Measurements from ENCODE around the gene CCNJL.
"Not testable (repeated sequence)": the region's sequence is repeated elsewhere in the genome, so short reads cannot be mapped to it uniquely, and the experiment has no call there.

The CCNJL gene

GRCh38 chr5:160260006-160260775 is 52.2 kb downstream of the CCNJL start:
- no peak for DNase-seq

GRCh38 chr5:160259341-160259740 is 53.0 kb downstream of the CCNJL start:
- DNase-seq = no peak

DNA sequence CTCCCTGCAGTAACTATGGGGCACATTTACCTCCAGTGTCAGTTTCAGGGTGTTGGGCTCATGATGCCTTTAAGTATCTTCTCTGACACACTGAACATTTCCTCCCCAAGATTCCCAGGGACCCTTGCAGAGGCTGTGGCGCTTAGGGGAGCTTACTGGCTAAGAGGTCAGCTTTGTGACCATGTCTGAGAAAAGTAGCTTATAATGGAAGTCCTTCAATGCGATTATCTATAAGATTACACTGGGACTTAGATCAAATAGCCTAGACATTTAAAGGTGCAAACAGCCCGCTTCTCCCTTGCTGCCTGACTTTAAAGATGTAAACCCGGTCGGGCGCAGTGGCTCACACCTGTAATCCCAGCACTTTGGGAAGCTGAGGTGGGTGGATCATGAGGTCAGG is 57.7 kb downstream of the CCNJL start:
- DNase-seq = no peak

DNA sequence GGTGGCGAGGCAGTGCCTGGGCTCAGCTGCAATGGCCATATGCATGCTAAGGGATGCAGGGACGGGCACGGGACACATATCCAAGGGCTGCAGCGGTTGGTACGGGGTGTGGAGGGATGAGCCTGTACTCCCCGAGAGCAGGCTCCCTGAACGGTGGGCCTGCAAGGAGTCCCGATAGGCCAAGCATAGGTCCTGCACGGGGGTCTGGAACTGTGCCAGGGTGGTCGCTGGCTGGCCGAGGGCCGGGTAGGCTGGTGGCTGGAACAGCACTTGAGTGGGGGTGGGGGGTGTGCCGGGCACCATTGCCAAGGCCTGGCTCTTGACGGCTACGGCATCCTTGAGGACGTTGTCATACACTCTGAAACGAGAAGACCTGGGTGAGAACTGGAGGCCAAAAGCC is 58.9 kb downstream of the CCNJL start:
- no peak for DNase-seq

DNA sequence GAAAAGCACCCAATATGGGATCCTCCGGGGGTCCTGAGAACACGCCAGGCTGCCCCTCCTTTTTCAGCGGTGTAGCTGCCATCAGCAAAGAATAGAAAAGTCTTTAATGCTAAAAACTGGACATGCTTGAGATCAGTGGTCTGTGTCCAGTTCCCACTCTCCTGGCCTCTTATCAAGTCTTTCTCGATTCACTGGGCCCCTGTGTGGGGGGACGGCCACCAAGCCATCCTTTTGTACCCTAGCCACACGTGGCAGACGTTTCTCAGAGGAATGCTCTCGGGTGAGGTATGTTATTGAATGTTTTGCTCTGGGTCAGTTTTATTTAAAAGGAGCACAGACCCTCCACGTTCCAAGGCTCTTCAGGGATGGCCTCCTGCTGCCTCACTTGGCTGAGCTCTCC is 59.4 kb downstream of the CCNJL start:
- no peak for DNase-seq

DNA sequence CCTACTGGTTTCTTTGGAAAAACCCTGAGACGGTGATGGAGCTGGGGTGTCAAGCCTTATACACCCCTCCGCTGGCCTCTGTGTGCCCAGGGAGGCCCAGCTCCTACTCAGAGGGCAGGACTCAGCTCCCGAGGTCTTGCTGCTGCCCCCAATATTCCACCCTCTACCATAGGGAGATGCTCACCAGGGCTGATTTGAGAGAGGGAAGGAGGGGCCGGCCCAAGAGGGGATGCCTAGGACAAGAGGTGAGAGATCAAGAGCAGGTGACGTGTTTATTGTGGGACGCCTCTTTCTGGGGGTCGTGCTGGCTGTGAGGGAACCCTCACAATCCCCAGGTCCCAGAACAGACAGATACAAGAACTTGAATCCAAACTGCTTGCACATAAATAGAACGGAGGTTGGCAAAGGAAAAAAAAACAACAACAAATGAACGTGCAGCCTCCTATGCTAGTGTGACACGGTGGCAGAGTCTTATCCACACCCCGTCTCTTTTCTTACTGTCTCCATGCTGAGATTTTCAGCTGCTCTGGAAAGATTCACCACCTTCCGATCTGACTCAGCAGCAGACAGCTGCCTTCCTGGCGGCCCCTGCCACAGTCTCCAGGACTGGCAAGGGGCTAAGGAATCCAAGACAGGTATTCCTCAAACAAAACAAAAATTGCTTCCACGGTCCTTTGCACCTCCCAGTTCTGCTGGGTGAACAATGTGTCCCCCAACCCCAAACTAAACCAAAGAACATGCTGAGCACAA is 60.8 kb downstream of the CCNJL start:
- no peak for DNase-seq

GRCh38 chr5:160250826-160251225 is 61.5 kb downstream of the CCNJL start:
- DNase-seq = no peak

DNA sequence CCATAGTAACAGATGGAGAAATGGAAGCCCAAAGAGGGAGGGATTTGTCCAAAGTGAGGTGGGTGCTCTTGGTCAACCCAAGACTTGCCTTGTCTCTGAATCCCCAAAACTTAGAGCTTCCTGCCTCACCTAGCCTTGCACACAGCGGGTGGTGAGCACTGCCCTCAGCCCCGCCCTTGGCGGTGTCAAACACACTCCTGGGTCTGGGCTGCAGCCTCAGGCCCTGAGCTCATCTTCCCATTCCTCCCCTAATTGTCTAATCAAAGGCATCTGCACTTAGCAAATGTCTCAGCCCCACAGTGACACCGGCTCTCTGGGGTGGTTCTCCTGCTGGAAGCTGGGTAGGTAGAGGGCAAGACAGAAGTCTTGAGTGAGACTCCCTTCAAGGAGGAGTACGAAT is 62.1 kb downstream of the CCNJL start:
- no peak for DNase-seq

- DNase-seq = not testable (repeated sequence)
Observed at GRCh38 chr5:160249570-160249969, 62.8 kb downstream of the CCNJL start.

DNA sequence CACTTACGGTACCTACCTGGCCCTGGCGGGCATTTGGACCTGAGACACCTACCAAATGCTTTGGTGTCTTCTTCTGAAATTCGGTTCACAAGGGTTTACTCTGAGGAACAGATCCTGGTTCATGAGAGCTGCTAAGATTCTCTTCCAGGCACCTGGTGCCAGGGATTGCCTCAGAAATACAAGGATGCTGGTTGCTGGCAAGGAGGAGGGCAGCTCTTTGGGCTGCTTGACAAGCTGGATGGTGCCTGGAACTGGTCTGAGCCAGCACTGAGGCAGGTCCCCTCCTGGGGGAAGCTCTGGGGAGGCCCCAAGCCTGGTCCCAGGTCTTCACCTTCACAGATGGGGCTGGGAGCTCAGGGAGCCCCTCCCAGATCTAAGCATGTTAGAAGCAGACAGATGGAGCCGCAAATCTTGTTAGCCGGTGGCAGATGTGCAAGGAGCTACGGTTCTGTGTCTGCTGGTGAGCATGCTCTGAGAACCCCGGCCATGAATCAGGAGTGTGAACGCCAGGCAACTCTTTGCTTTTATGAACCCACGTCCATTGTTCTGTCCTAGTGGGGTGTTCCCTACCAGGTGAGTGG is 66.8 kb downstream of the CCNJL start:
- peak; percentile 60 for DNase-seq

- no peak for DNase-seq
Observed at GRCh38 chr5:160242145-160242544, 70.2 kb downstream of the CCNJL start.

GRCh38 chr5:160240350-160240749 is 72.0 kb downstream of the CCNJL start:
- no peak for DNase-seq

GRCh38 chr5:160237571-160238093 is 74.7 kb downstream of the CCNJL start:
- DNase-seq = no peak

GRCh38 chr5:160235731-160236130 is 76.6 kb downstream of the CCNJL start:
- DNase-seq = no peak

- DNase-seq = no peak
Observed at GRCh38 chr5:160233215-160233614, 79.1 kb downstream of the CCNJL start.

DNA sequence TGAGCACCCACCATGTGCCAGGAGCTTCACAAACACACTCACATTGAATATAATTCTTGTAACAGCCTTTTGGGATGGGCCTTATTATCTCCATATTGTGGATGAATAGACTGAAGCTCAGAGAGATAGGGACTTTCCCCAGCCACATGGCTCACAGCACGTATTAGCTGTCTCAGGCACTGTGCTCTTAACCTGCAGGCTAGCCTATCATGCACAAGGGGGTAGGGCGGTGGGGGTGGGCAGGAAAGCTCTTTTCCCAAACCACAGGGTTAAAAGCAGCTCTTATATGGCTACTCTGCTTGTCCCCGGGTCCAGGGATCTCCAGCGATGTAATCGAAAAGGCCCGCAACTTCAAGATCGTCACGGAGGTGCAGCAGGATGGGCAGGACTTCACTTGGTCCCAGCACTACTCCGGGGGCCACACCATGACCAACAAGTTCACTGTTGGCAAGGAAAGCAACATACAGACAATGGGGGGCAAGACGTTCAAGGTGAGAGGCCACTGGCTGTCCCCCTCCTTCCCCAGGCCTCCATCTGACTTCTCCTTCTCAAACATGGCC is 80.5 kb downstream of the CCNJL start:
- DNase-seq = no peak

- no peak for DNase-seq
Observed at GRCh38 chr5:160230686-160231527, 81.5 kb downstream of the CCNJL start.

DNA sequence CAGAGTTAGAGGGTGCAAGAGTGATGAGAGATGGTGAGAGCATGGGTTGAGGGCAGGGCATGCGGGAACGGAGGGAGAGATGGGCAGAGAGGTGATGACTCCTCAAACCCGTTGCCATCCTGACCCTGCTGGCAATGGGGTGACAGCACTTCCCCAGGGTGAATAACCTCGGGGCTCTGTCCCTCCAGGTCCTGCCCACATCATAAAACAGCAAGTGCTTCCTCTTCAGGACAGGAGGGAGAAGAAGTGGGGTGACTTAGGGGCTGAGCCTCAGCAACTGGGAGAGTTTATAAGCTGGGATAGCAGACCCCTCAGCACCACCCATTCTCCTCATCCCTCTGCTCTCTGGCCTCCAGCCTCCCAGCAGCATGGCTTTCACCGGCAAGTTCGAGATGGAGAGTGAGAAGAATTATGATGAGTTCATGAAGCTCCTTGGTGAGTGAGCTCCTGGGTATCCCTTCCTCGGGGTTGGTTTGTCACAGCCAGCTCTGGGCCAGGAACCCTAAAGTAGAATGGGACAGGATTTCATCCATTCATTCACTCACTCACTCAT is 83.1 kb downstream of the CCNJL start, which contains the start of gene FABP6:
FABP6 (plus strand) TSS at position 317 of the 553 bp plus-strand sequence; CDS start at position 369, 52 bp downstream.
- DNase-seq = no peak

GRCh38 chr5:160227012-160227411 is 85.4 kb downstream of the CCNJL start:
- no peak for DNase-seq

DNA sequence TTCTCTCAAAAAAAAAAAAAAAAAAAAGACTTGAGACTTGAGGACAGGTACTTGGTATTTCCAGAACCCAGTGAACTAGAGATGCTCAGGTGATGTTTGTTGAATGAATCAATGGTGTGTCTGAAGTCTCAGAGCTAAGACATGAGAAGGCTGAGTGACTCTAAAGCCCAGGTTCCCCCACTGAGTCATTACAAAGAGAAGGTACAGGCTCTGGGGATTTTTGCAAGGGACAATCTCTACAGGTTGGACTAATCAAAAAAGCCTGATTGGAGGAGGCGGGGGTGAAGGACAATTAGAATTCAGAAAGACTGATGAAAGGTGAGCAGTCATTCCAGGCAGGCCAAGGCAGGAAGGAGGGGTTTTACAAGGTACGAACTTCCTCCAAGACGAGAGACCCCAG is 91.3 kb downstream of the CCNJL start:
- no peak for DNase-seq

DNA sequence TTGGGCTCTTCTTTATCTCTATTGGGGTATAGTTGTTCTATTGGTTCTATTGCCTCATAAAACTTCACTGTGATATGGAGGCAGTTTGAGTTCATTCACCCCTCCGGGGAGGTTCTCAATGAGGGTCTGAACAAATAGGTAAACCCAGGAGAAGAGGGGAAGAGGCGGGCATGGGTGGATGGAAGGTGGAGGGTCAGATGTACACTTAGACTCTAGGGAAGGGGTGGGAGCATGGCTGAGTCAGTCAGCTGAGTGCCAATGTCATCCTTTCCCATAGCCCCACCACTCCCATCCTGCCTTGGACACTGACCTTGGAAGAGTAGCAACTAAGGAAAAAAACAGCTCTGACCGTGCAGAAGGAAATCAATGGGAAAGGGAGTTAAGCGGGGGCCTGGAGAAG is 93.0 kb downstream of the CCNJL start:
- DNase-seq = no peak

DNA sequence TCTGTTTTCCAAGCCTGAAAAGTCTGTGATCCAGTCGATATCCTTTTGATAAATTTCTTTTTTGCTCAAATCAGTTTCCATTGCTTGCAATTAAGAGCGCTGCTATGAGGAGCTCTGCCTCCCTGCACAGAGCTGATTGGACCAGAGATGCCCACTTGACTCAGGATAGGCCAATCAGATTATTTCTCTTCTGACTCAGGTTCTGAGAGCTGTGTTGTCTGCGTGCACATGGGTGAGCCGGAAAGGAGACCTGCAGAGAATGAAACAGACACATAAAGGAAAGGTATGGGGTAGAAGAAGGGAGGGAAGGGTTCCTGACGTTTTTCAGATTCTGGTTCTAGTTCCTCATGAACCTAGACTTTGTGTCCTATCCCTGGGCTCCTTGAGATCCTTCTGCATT is 98.8 kb downstream of the CCNJL start:
- no peak for DNase-seq

Data from NCI-H1694 (cell line).